ENCODE results near the gene ELK3. TPM values are rescaled to one million over a fixed set of nuclear protein-coding genes. Genes with fewer than 3 reads are reported as not detected.

The ELK3 gene
- polyA plus RNA-seq, 1 of the 3 experiments (the other 2 are of a cell fraction), result 33.8 TPM

- Histone ChIP-seq H3K79me2 (ENCODE audit: insufficient read depth) (peaks cover 57% of the 10 kb centered on the region), H3K27me3 (ENCODE audit: insufficient read depth) (no peaks in the 10 kb centered on the region), H3K27ac (ENCODE audit: low read depth in 2 of 2, low read length in 1 of 2) (peak overlapping the region; percentile 92 to 100), H4K20me1 (ENCODE audit: insufficient read depth) (no peaks in the 10 kb centered on the region), H3K4me2 (peak overlapping the region; percentile 87), H3K4me3 (ENCODE audit: low read depth in 2 of 2, low read length in 1 of 2) (peak overlapping the region; percentile 81 to 95), H3K9ac (peak overlapping the region; percentile 96), H3K36me3 (replicated peaks in 1 of 2; ENCODE audit: control insufficient read depth in 1 of 2, insufficient read depth in 2 of 2, low read length in 1 of 2) (no peaks in the 10 kb centered on the region), H3K4me1 (ENCODE audit: control insufficient read depth in 1 of 2, insufficient read depth in 2 of 2, low read depth in 1 of 2, low read length in 1 of 2) (peaks cover 6 to 33% of the 10 kb centered on the region in 2 experiments; a peak in 3 of 4 replicates), H2AFZ (ENCODE audit: low read depth) (no peak overlapping the region), H3K9me2 (no peaks in the 10 kb centered on the region), H3K9me3 (no peaks in the 10 kb centered on the region), H3F3A (replicated peaks; ENCODE audit: insufficient read depth) (peaks cover 53% of the 10 kb centered on the region)
- TF ChIP-seq NFIC (IDR thresholded peaks at IDR 0.05; ENCODE audit: borderline replicate concordance), result 0 out of 2 replicates have a peak, but pooled peaks have one; percentile 12
- TF ChIP-seq POLR2AphosphoS5 (IDR thresholded peaks at IDR 0.05; ENCODE audit: low read depth, low read length), result 0 out of 2 replicates have a peak, but pooled peaks have one; percentile 13
- TF ChIP-seq RCOR1 (IDR thresholded peaks at IDR 0.05; ENCODE audit: low read length), result peak; percentile 46; the same call in 1 of the 2 replicates
- peak; percentile 39; the same call in 1 of the 2 replicates for TF ChIP-seq MXI1 (IDR thresholded peaks at IDR 0.05; ENCODE audit: low read depth, low read length)
- TF ChIP-seq TEAD4 (IDR thresholded peaks at IDR 0.05; ENCODE audit: borderline replicate concordance, insufficient read depth), result peak; percentile 71; the same call in 1 of the 2 replicates
- TF ChIP-seq CTCF (IDR thresholded peaks at IDR 0.05), result no peak
- TF ChIP-seq REST (IDR thresholded peaks at IDR 0.05; ENCODE audit: low read depth, low read length), result 0 out of 2 replicates have a peak, but pooled peaks have one; percentile 16
- peak; percentile 33; the same call in 1 of the 2 replicates for TF ChIP-seq YY1 (IDR thresholded peaks at IDR 0.05; ENCODE audit: low read depth)
- TF ChIP-seq TAF1 (IDR thresholded peaks at IDR 0.05; ENCODE audit: borderline replicate concordance, low read depth, low read length), result peak; percentile 68; the same call in 1 of the 2 replicates
- no peak for TF ChIP-seq FOXM1 (IDR thresholded peaks at IDR 0.05; ENCODE audit: low read depth)
- 0 out of 2 replicates have a peak, but pooled peaks have one; percentile 11 for TF ChIP-seq RAD21 (IDR thresholded peaks at IDR 0.05; ENCODE audit: low read length)
- no peak for TF ChIP-seq RFX5 (IDR thresholded peaks at IDR 0.05; ENCODE audit: low read length)
- TF ChIP-seq EP300 (IDR thresholded peaks at IDR 0.05; ENCODE audit: borderline replicate concordance in 1 of 2, low read depth in 1 of 2, low read length in 1 of 2), result peak in 1 of 2 experiments; percentile 65; a peak in 1 of 4 replicates
- peak; percentile 50; the same call in 1 of the 2 replicates for TF ChIP-seq FOSL2 (IDR thresholded peaks at IDR 0.05; ENCODE audit: borderline replicate concordance, low read depth)
- TF ChIP-seq GABPA (IDR thresholded peaks at IDR 0.05; ENCODE audit: low read depth), result no peak
- TF ChIP-seq JUND (IDR thresholded peaks at IDR 0.05), result peak; percentile 72
- TF ChIP-seq RXRA (IDR thresholded peaks at IDR 0.05; ENCODE audit: borderline replicate concordance, low read depth), result peak; percentile 67; the same call in 1 of the 2 replicates
- peak; percentile 39; the same call in 1 of the 2 replicates for TF ChIP-seq PBX3 (IDR thresholded peaks at IDR 0.05)
- no peak for TF ChIP-seq MEF2A (IDR thresholded peaks at IDR 0.05; ENCODE audit: borderline replicate concordance, low read depth)
- TF ChIP-seq TCF12 (IDR thresholded peaks at IDR 0.05), result peak; percentile 41
- POLR2A ChIA-PET, result no interaction called here
- CTCF ChIA-PET, result interaction anchor here (0.5 to 6.0 kb wide), 3 partner anchors 13 to 206 kb away, joined by 3 to 30 read pairs (median 4); no protein-coding TSS in a partner anchor
- 3% methylated on average over 14 of the region's 14 CpGs for WGBS (ENCODE audit: low lambda C conversion rate)
- peak; percentile 67 for DNase-seq
Measured at GRCh38 chr12:96195845-96196451, 1.8 kb downstream of the ELK3 start.

Data from SK-N-SH (cell line).